Nephron (organoid): ENCODE measurements around the gene SCYL3.

ENCODE experiments used
- H3K27ac Mint-ChIP-seq, 3 experiments: 2 replicates each; pipeline ENCODE4 v1.8.0; 2020; ENCODE audit warnings: mixed read lengths in 3 of 3, mild to moderate bottlenecking in 2 of 3, moderate library complexity in 1 of 3
- H3K27me3 Mint-ChIP-seq: 2 replicates; pipeline ENCODE4 v1.8.0; 2021; ENCODE audit warnings: low read depth, mild to moderate bottlenecking, moderate library complexity, mixed read lengths
- H3K36me3 Mint-ChIP-seq: 2 replicates; pipeline ENCODE4 v1.8.0; 2020; ENCODE audit warnings: low read depth, mixed read lengths
- H3K4me1 Mint-ChIP-seq: 2 replicates; pipeline ENCODE4 v1.8.0; 2020; ENCODE audit warnings: mixed read lengths
- H3K4me3 Mint-ChIP-seq, 3 experiments: 2 replicates each; pipeline ENCODE4 v1.8.0; 2020; ENCODE audit warnings: mild to moderate bottlenecking in 3 of 3, mixed read lengths in 3 of 3, moderate library complexity in 2 of 3
- H3K9me3 Mint-ChIP-seq: 2 replicates; pipeline ENCODE4 v1.8.0; 2020; ENCODE audit warnings: mixed read lengths
- TF ChIP-seq, protein P1 (sequence below), 3 experiments: fragments of 200-600 bp; sonication (generic); IDR thresholded peaks; one replicate each; pipeline ENCODE4 v1.5.0; 2021; ENCODE audit warnings: antibody characterized with exemption in 3 of 3; ENCODE audit not compliant: unreplicated experiment in 3 of 3

SCYL3 gene

DNA sequence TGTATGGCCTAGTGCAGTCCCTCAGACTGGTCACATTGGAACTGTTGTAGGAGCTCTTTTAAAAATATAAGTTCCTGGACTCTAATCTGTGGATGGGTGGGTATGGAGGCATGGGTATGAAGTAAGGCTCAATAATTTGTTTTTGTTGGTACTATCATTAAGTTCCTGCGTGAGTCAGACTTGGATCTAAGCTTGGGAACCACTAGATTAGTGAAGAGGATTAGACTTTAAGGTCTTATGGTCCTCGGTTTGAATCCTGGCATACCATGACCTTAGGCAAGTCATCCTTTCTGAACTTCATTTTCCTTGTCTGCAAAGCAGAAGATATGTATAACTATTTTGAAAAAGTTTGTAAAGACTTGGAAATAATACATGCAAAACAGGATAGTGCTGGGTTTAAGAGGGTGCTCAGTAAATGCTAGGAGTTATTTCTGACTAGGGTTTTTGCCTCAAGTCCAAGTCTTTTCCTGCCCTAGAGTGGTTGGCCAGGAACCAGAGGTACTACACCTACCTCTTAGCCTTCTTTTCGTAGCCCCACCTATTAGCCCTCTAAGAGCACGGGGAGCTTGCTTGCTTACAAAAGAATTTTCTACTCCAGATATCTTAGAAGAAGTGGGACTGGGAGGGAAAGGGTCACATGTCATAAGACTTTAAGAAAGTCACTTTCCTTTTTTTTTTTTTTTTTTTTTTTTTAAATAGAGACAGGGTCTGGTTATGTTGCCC lies 60.4 kb downstream of the SCYL3 start:
- Mint-ChIP-seq H3K9me3 (peaks cover 4% of the 10 kb centered on the region), H3K27me3 (no peaks in the 10 kb centered on the region), H3K36me3 (peaks cover 40% of the 10 kb centered on the region), H3K4me1 (no peaks in the 10 kb centered on the region), H3K4me3 (no peak overlapping the region), H3K27ac (no peak overlapping the region)
- TF ChIP-seq, protein P1, sequence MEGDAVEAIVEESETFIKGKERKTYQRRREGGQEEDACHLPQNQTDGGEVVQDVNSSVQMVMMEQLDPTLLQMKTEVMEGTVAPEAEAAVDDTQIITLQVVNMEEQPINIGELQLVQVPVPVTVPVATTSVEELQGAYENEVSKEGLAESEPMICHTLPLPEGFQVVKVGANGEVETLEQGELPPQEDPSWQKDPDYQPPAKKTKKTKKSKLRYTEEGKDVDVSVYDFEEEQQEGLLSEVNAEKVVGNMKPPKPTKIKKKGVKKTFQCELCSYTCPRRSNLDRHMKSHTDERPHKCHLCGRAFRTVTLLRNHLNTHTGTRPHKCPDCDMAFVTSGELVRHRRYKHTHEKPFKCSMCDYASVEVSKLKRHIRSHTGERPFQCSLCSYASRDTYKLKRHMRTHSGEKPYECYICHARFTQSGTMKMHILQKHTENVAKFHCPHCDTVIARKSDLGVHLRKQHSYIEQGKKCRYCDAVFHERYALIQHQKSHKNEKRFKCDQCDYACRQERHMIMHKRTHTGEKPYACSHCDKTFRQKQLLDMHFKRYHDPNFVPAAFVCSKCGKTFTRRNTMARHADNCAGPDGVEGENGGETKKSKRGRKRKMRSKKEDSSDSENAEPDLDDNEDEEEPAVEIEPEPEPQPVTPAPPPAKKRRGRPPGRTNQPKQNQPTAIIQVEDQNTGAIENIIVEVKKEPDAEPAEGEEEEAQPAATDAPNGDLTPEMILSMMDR (IDR thresholded peaks at IDR 0.05; ENCODE audit: unreplicated experiment in 3 of 3): no peak

DNA sequence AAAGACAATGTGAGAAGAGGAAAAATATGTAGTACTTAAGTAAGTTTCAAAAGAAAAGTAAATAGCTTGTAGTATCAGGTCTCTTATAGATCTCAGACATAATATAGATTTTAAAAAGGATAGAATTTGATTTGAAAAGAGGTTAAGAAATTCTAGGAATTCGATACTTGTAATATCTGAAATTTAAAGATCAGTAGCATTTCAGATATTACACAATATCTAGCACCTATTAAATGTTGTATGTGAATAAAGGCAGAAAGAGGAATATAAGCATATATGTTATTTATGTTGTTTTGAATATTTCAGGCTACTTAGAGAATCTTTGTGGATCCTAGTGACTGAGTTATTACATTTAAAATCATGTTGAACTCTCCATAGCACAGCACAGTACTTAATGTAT lies 64.0 kb downstream of the SCYL3 start:
- Mint-ChIP-seq H3K36me3 (peaks cover 36% of the 10 kb centered on the region), H3K4me3 (no peak overlapping the region), H3K9me3 (no peaks in the 10 kb centered on the region), H3K27me3 (no peaks in the 10 kb centered on the region), H3K4me1 (no peaks in the 10 kb centered on the region), H3K27ac (no peak overlapping the region)
- TF ChIP-seq, protein P1 (IDR thresholded peaks at IDR 0.05; ENCODE audit: unreplicated experiment in 3 of 3): no peak

DNA sequence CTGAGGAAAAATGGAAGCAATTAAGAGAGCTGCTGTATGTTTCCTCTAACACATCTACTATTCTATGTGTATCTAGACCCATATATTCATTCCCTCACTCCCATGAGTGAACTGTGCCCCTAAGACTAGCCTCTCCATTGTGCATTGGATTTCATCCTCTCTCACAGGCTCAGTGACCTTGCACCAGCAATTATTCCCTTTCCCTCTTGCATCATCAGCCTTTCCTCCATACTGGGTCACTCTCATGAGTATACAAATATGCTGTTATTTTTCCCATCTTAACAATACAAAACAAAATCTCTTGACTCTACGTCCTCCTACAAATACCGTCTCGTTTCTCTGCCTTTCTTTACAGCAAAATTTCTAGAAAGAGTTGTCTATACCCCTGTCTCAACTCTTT lies 69.5 kb downstream of the SCYL3 start:
- no peak overlapping the region for H3K27ac Mint-ChIP-seq
- no peaks in the 10 kb centered on the region for H3K4me1 Mint-ChIP-seq
- TF ChIP-seq, protein P1 (IDR thresholded peaks at IDR 0.05; ENCODE audit: unreplicated experiment in 3 of 3): no peak
- H3K27me3 Mint-ChIP-seq: no peaks in the 10 kb centered on the region
- H3K9me3 Mint-ChIP-seq: no peaks in the 10 kb centered on the region
- H3K4me3 Mint-ChIP-seq: no peak overlapping the region
- peaks cover 28% of the 10 kb centered on the region for H3K36me3 Mint-ChIP-seq

DNA sequence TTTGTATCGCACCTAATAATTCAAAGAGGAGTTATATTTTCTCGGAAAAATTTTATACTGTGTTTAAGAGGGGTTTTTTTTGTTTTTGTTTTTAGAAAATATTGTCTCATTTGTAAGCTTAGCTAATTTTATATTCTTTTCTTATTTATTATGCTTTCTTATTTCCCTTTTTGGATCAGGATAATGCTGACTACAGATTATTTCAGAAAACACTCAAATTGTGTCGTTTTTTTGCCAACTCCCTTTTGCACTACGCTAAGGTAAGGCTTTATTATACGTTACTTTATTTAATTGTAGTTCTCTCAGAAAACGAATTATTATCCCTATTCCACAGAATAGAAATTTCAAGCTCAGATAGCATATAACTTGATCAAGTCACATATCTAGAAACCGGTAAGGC lies 72.2 kb downstream of the SCYL3 start:
- Mint-ChIP-seq H3K27me3 (no peaks in the 10 kb centered on the region), H3K4me3 (no peak overlapping the region), H3K36me3 (peaks cover 34% of the 10 kb centered on the region), H3K4me1 (no peaks in the 10 kb centered on the region), H3K27ac (no peak overlapping the region), H3K9me3 (peaks cover 2% of the 10 kb centered on the region)
- TF ChIP-seq, protein P1 (IDR thresholded peaks at IDR 0.05; ENCODE audit: unreplicated experiment in 3 of 3): no peak

DNA sequence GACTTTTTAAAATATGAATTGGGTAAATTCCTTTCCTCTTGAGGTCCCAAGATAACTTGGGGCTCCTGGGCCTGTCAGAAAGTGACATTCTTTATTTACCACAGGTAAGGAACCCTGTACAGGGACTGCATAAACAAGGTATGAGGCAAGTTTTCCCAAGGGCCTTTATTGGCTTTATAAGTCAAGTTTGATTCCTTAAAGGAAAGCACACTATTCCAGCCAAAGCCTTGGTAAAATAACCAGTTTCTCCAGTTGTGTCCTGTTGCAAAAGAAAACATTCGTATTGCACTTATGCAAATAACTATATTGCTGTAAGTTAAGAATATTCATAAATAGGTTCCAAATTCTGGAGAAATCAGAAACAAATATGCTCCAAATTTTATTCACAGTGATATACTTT lies 77.1 kb downstream of the SCYL3 start:
- Mint-ChIP-seq H3K4me3 (no peak overlapping the region), H3K36me3 (peaks cover 49% of the 10 kb centered on the region), H3K4me1 (no peaks in the 10 kb centered on the region), H3K27me3 (no peaks in the 10 kb centered on the region), H3K27ac (no peak overlapping the region), H3K9me3 (peaks cover 2% of the 10 kb centered on the region)
- TF ChIP-seq, protein P1 (IDR thresholded peaks at IDR 0.05; ENCODE audit: unreplicated experiment in 3 of 3): no peak

DNA sequence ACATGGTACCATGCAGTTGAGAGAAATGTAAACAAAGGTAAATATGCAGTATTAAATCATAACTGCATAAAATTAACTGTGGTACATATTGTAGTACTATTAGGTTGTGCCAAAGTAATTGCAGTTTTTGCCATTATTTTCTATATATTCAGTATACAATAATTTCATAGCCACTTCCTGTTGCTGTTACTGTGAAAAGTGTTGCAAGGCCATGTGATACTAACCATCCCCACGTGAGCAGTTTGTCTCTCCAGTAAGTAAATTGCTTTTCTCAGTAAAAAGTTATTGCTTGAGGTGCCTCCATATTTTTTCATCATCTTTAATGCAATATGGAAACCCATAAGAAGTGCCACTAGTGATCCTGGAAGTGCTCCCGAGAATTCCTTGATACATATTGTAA lies 79.4 kb downstream of the SCYL3 start:
- no peak overlapping the region for H3K27ac Mint-ChIP-seq
- H3K36me3 Mint-ChIP-seq: peaks cover 46% of the 10 kb centered on the region
- H3K27me3 Mint-ChIP-seq: no peaks in the 10 kb centered on the region
- H3K4me3 Mint-ChIP-seq: no peak overlapping the region
- H3K9me3 Mint-ChIP-seq: peaks cover 2% of the 10 kb centered on the region
- TF ChIP-seq, protein P1 (IDR thresholded peaks at IDR 0.05; ENCODE audit: unreplicated experiment in 3 of 3): no peak
- no peaks in the 10 kb centered on the region for H3K4me1 Mint-ChIP-seq
